HK-2 (cell line): ENCODE data around the gene TMEM119.
A peak's percentile ranks its signal among the peaks of the same experiment; 100 is the strongest.
"Not testable (repeated sequence)": the region's sequence is repeated elsewhere in the genome, so short reads cannot be mapped to it uniquely, and the experiment has no call there.

Experiments
- DNase-seq: peaks from one replicate; pipeline ENCODE4 v3.0.0-alpha.2; 2018; ENCODE audit not compliant: unreplicated experiment

The TMEM119 gene

GRCh38 chr12:108582978-108583770, 14.7 kb downstream of the TMEM119 start:
- DNase-seq: no peak

GRCh38 chr12:108582509-108582908, 15.4 kb downstream of the TMEM119 start:
- DNase-seq: no peak

GRCh38 chr12:108581311-108582227, 16.3 kb downstream of the TMEM119 start:
- DNase-seq: no peak

- DNase-seq: no peak
Measured at GRCh38 chr12:108580531-108580930, 17.4 kb downstream of the TMEM119 start.

- DNase-seq: no peak
Measured at GRCh38 chr12:108578813-108579212, 19.1 kb downstream of the TMEM119 start.

GRCh38 chr12:108578264-108578663, 19.6 kb downstream of the TMEM119 start:
- DNase-seq: no peak

- no peak for DNase-seq
Measured at GRCh38 chr12:108577458-108577857, 20.4 kb downstream of the TMEM119 start.

- peak; percentile 22 for DNase-seq
Measured at GRCh38 chr12:108576660-108577234, 21.1 kb downstream of the TMEM119 start.

- DNase-seq: no peak
Measured at GRCh38 chr12:108575199-108575912, 22.5 kb downstream of the TMEM119 start.

GRCh38 chr12:108574276-108574675, 23.6 kb downstream of the TMEM119 start:
- not testable (repeated sequence) for DNase-seq

GRCh38 chr12:108573317-108573716, 24.6 kb downstream of the TMEM119 start:
- DNase-seq: no peak

GRCh38 chr12:108572166-108572790, 25.6 kb downstream of the TMEM119 start:
- no peak for DNase-seq

GRCh38 chr12:108571609-108572165, 26.2 kb downstream of the TMEM119 start:
- no peak for DNase-seq

GRCh38 chr12:108570743-108571608, 26.9 kb downstream of the TMEM119 start:
- DNase-seq: no peak

- no peak for DNase-seq
Measured at GRCh38 chr12:108568338-108569154, 29.3 kb downstream of the TMEM119 start.

GRCh38 chr12:108567406-108568337, 30.2 kb downstream of the TMEM119 start:
- DNase-seq: peak; percentile 49

- no peak for DNase-seq
Measured at GRCh38 chr12:108566452-108566851, 31.4 kb downstream of the TMEM119 start.

GRCh38 chr12:108565976-108566375, 31.9 kb downstream of the TMEM119 start:
- DNase-seq: peak; percentile 91
